Endothelial cell of umbilical vein (primary cell): ENCODE data around the gene ZNRF1. TPM values are rescaled to one million over a fixed set of nuclear protein-coding genes. Genes with fewer than 3 reads are reported as not detected.

Experiments used
- BruUV-seq: library from RNA; stranded (reverse); fragments of 400-500 nt; replicated peaks from 2 replicates; lab custom pipeline; 2021; lab: Mats Ljungman, UMichigan
- CTCF ChIA-PET: fragments of 300-600, 350-600 bp; sonication (Branson Sonifier 250); formaldehyde crosslinking; loops from one replicate; lab custom pipeline; 2021; ENCODE audit warnings: antibody characterized with exemption, inconsistent platforms; lab: Charles Lee
- POLR2A ChIA-PET: fragments of 300-600, 350-600 bp; sonication (Branson Sonifier 250); formaldehyde crosslinking; loops from one replicate; lab custom pipeline; 2021; ENCODE audit warnings: antibody characterized with exemption, inconsistent platforms; lab: Charles Lee
- DNase-seq: peaks from one replicate; pipeline ENCODE4 v3.0.0-alpha.2; 2011; ENCODE audit warnings: low read depth, low spot score
- FAIRE-seq: peaks from 2 replicates; lab custom pipeline; 2011; peaks lifted over from hg19 to GRCh38; lab: Jason Lieb, UNC
- H2AFZ ChIP-seq: 2 replicates; pipeline ENCODE4 v1.6.0; 2012; ENCODE audit warnings: low read depth, low read length, control low read depth, inconsistent platforms
- H3K27ac ChIP-seq: 2 replicates; pipeline ENCODE4 v1.5.1; 2011; ENCODE audit warnings: low read depth, mild to moderate bottlenecking, control low read depth, low read length, moderate library complexity; ENCODE audit not compliant: insufficient read depth
- H3K27me3 ChIP-seq, 2 experiments: 2 replicates each; pipeline versions ENCODE4 v1.6.0 to v1.6.1; 2011; ENCODE audit warnings: low read length in 2 of 2, mixed read lengths in 1 of 2; ENCODE audit not compliant: control insufficient read depth in 2 of 2, insufficient read depth in 2 of 2
- H3K36me3 ChIP-seq, 2 experiments: 2 replicates in 1 of 2; 3 replicates in 1 of 2; pipeline ENCODE4 v1.5.1; 2011; ENCODE audit warnings: low read length in 2 of 2, mild to moderate bottlenecking in 1 of 2, moderate library complexity in 1 of 2; ENCODE audit not compliant: control insufficient read depth in 2 of 2, insufficient read depth in 2 of 2; ENCODE audit errors: extremely low read depth in 1 of 2
- H3K4me1 ChIP-seq: 3 replicates; pipeline ENCODE4 v1.5.1; 2011; ENCODE audit warnings: mild to moderate bottlenecking, low read length; ENCODE audit not compliant: control insufficient read depth, insufficient read depth; ENCODE audit errors: extremely low read depth
- H3K4me2 ChIP-seq: 2 replicates; pipeline ENCODE4 v1.6.1; 2011; ENCODE audit warnings: low read length, control low read depth, mixed read lengths; ENCODE audit not compliant: insufficient read depth
- H3K4me3 ChIP-seq, 3 experiments: fragments of 200-600 bp in 1 of 3; sonication (generic), shearing (Covaris generic) in 1 of 3; replicated peaks in 1 of 3; 2 replicates each; pipeline ENCODE4 v1.5.1; 2011 to 2016; ENCODE audit warnings: control low read depth in 3 of 3, low read length in 3 of 3, mild to moderate bottlenecking in 2 of 3, inconsistent platforms in 1 of 3, low read depth in 1 of 3, moderate library complexity in 1 of 3; ENCODE audit not compliant: insufficient read depth in 1 of 3
- H3K79me2 ChIP-seq: 2 replicates; pipeline ENCODE4 v1.6.0; 2012; ENCODE audit warnings: low read length, inconsistent platforms; ENCODE audit not compliant: control insufficient read depth, insufficient read depth
- H3K9ac ChIP-seq: replicated peaks from 2 replicates; pipeline ENCODE3; 2011; ENCODE audit warnings: low read length, control low read depth; ENCODE audit not compliant: insufficient read depth; ENCODE audit errors: extremely low read depth
- H3K9me1 ChIP-seq: replicated peaks from 3 replicates; pipeline ENCODE4 v1.6.0; 2011; ENCODE audit warnings: mild to moderate bottlenecking, low read length; ENCODE audit not compliant: control insufficient read depth, insufficient read depth; ENCODE audit errors: extremely low read depth
- H3K9me3 ChIP-seq: replicated peaks from 2 replicates; pipeline ENCODE4 v1.5.1; 2012; ENCODE audit warnings: low read length, inconsistent platforms; ENCODE audit not compliant: control insufficient read depth, insufficient read depth
- H4K20me1 ChIP-seq: replicated peaks from 2 replicates; pipeline ENCODE3; 2011; ENCODE audit warnings: mild to moderate bottlenecking, low read length; ENCODE audit not compliant: control insufficient read depth, insufficient read depth; ENCODE audit errors: extremely low read depth
- CTCF ChIP-seq, 2 donors: IDR thresholded peaks; 1 replicate in 1 of 2; 2 replicates in 1 of 2; pipeline ENCODE4 v1.5.1; 2011; ENCODE audit warnings: low read length in 2 of 2, mild to moderate bottlenecking in 2 of 2, moderate library complexity in 2 of 2, control low read depth in 1 of 2, inconsistent platforms in 1 of 2, low read depth in 1 of 2; ENCODE audit not compliant: insufficient read depth in 1 of 2; ENCODE audit errors: extremely low read depth in 1 of 2
- EZH2 ChIP-seq: IDR thresholded peaks from 2 replicates; pipeline ENCODE4 v1.6.1; 2012; ENCODE audit warnings: borderline replicate concordance, low read depth, mild to moderate bottlenecking, moderate library complexity, low read length, inconsistent platforms; ENCODE audit not compliant: severe bottlenecking
- GATA2 ChIP-seq: IDR thresholded peaks from 2 replicates; pipeline ENCODE4 v1.7.0; 2011; ENCODE audit warnings: low read depth, mild to moderate bottlenecking, moderate library complexity, mixed read lengths, low read length; ENCODE audit not compliant: insufficient read length, insufficient read depth
- JUN ChIP-seq: IDR thresholded peaks from 2 replicates; pipeline ENCODE4 v1.6.1; 2011; ENCODE audit warnings: borderline replicate concordance, low read depth; ENCODE audit not compliant: insufficient read length, insufficient read depth
- MAX ChIP-seq: IDR thresholded peaks from 2 replicates; pipeline ENCODE4 v1.6.1; 2011; ENCODE audit not compliant: insufficient read depth, insufficient read length
- MYC ChIP-seq: IDR thresholded peaks from one replicate; pipeline ENCODE4 v1.6.1; 2011; ENCODE audit warnings: mild to moderate bottlenecking, low read depth, low read length
- POLR2A ChIP-seq: IDR thresholded peaks from 2 replicates; pipeline ENCODE4 v1.6.1; 2012; ENCODE audit warnings: low read depth, mild to moderate bottlenecking, control low read depth, low read length
- POLR2AphosphoS5 ChIP-seq: IDR thresholded peaks from 2 replicates; pipeline ENCODE4 v1.6.1; 2012; ENCODE audit warnings: low read depth, mild to moderate bottlenecking, control low read depth, low read length, moderate library complexity; ENCODE audit not compliant: insufficient read depth
- dilution Hi-C: fragments of 300-500 bp; cut with MboI; formaldehyde crosslinking; loops from one replicate; pipeline ENCODE4 v1.15.0; 2019; ENCODE audit warnings: low sequenced_read_pairs; ENCODE audit not compliant: extremely low pct_ligation_motif_present
- intact Hi-C: fragments of 100-400 bp; cut with micrococcal nuclease; formaldehyde crosslinking; loops from one replicate; pipeline ENCODE4 v1.10.0; 2022
- polyA plus RNA-seq, 4 experiments: library from polyadenylated mRNA; depleted of rRNA in 3 of 4; stranded (reverse) in 3 of 4; unstranded in 1 of 4; fragments of >200 nt; gene quantifications; 2 replicates each; pipeline versions ENCODE4 v1.2.1 to v1.2.3, GENCODE V29; 2011 to 2012; ENCODE audit warnings: missing spikeins in 1 of 4
- total RNA-seq: library from RNA; stranded (reverse); gene quantifications from 2 replicates; pipeline ENCODE4 v1.2.3, GENCODE V29; 2021

Gene ZNRF1
- total and polyA plus RNA-seq, 2 donors (not counting 3 experiments of a cell fraction or from before 2014, with no cell fraction given): 23.7 to 34.9 TPM

DNA sequence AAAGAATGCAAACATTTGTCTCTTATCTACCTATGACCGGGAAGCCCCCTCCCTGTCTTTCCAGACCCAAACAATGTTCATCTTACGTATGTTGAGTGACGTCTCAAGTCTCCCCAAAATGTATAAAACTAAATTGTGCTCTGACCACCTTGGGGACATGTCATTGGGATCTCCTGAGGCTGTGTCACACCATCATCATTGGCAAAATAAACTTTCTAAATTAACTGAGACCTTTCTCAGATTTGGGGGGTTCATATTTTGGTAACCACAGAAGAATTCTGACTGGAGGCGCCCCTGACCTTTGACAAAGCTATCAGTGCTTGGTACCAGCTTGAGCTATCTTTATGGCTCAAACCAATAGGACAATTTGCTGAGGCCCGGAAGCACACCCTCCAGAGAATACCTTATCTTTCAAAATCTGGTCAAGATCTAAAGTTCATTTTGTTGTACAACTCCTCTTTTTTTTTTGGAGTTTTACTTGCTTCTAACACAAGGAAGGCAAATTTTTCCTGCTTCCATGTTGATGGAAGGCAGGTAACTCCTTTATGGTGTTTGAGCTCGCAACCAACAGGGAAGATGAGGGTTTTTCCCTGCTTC, 120.2 kb downstream of the ZNRF1 start:
- CTCF ChIA-PET: interaction anchor here (1.4 to 3.9 kb wide), 2 partner anchors 121 kb away, joined by 4 to 22 read pairs; partner anchors contain the start of gene ZNRF1
- dilution Hi-C loops: no loop called here
- DNase-seq (no peak), FAIRE-seq (no peak)
- Histone ChIP-seq H3K4me2 (no peak overlapping the region), H3K27me3 (no peaks in the 10 kb centered on the region), H3K36me3 (no peaks in the 10 kb centered on the region), H3K4me1 (no peaks in the 10 kb centered on the region), H3K9me3 (peaks cover 2% of the 10 kb centered on the region), H3K4me3 (no peak overlapping the region), H4K20me1 (no peaks in the 10 kb centered on the region), H3K27ac (no peak overlapping the region), H2AFZ (no peak overlapping the region), H3K79me2 (no peaks in the 10 kb centered on the region), H3K9ac (no peak overlapping the region), H3K9me1 (no peaks in the 10 kb centered on the region)
- no peak for TF ChIP-seq MYC
- no peak for TF ChIP-seq CTCF (IDR thresholded peaks at IDR 0.05; ENCODE audit: extremely low read depth in 1 of 2, insufficient read depth in 1 of 2, low read depth in 1 of 2, low read length in 2 of 2)
- no peak for TF ChIP-seq GATA2
- no peak for TF ChIP-seq MAX
- TF ChIP-seq JUN: no peak
- TF ChIP-seq EZH2: no peak
- TF ChIP-seq POLR2A: no peak
- no peak for TF ChIP-seq POLR2AphosphoS5
- POLR2A ChIA-PET: no interaction called here
- intact Hi-C loops: no loop called here
- no TSS peak for BruUV-seq
